WTC11 (cell line): ENCODE data around the gene RBM20. TPM values are rescaled to one million over a fixed set of nuclear protein-coding genes. Genes with fewer than 3 reads are reported as not detected.

Experiments used
- ATAC-seq: fragments of 200-7000 bp; cut with Tn5 transposase; 2 replicates; pipeline ENCODE4 v1.10.0; 2021; ENCODE audit warnings: mild to moderate bottlenecking, moderate library complexity
- CTCF ChIA-PET: fragments of 300-600 bp; sonication (Branson Sonifier 250); formaldehyde crosslinking; loops from one replicate; lab custom pipeline; 2021; ENCODE audit warnings: antibody characterized with exemption; lab: Charles Lee
- POLR2A ChIA-PET: fragments of 350-600 bp; sonication (Branson Sonifier 250); formaldehyde crosslinking; loops from one replicate; lab custom pipeline; 2021; ENCODE audit warnings: antibody characterized with exemption; lab: Charles Lee
- DNase-seq: peaks from one replicate; pipeline ENCODE4 v3.0.0; 2021; ENCODE audit warnings: low spot score
- H3K27ac Mint-ChIP-seq: 2 replicates; pipeline ENCODE4 v1.8.0; 2021; ENCODE audit warnings: mixed read lengths
- H3K27me3 Mint-ChIP-seq: 2 replicates; pipeline ENCODE4 v1.8.0; 2021; ENCODE audit warnings: low read depth, mild to moderate bottlenecking, moderate library complexity, mixed read lengths
- H3K36me3 Mint-ChIP-seq: 2 replicates; pipeline ENCODE4 v1.8.0; 2021; ENCODE audit warnings: mixed read lengths
- H3K4me1 Mint-ChIP-seq: 2 replicates; pipeline ENCODE4 v1.8.0; 2022; ENCODE audit warnings: mixed read lengths
- H3K4me3 Mint-ChIP-seq: 2 replicates; pipeline ENCODE4 v1.8.0; 2021; ENCODE audit warnings: mild to moderate bottlenecking, moderate library complexity, mixed read lengths
- H3K9me3 Mint-ChIP-seq: 2 replicates; pipeline ENCODE4 v1.8.0; 2021; ENCODE audit warnings: mixed read lengths
- CBFB ChIP-seq: sonication (generic); formaldehyde crosslinking; IDR thresholded peaks from 2 replicates; pipeline ENCODE4 v1.8.1; 2022; ENCODE audit warnings: mild to moderate bottlenecking, low read depth, missing genetic modification reagents
- JAZF1 ChIP-seq: fragments of 250-450 bp; sonication (Bioruptor Pico); IDR thresholded peaks from 2 replicates; pipeline ENCODE4 v1.9.0; 2021; ENCODE audit warnings: moderate library complexity, mild to moderate bottlenecking, inconsistent platforms
- NFE2L1 ChIP-seq: sonication (generic); formaldehyde crosslinking; IDR thresholded peaks from 2 replicates; pipeline ENCODE4 v1.8.1; 2023; ENCODE audit warnings: missing genetic modification reagents
- NR3C1 ChIP-seq: sonication (generic); formaldehyde crosslinking; conservative IDR thresholded peaks from 2 replicates; pipeline ENCODE4 v1.8.1; 2023; ENCODE audit warnings: low read depth, mild to moderate bottlenecking, missing genetic modification reagents
- SMAD3 ChIP-seq: sonication (generic); formaldehyde crosslinking; IDR thresholded peaks from 2 replicates; pipeline ENCODE4 v1.8.0; 2022; ENCODE audit warnings: missing genetic modification reagents, mild to moderate bottlenecking, borderline replicate concordance
- TP53 ChIP-seq: sonication (generic); formaldehyde crosslinking; IDR thresholded peaks from 2 replicates; pipeline ENCODE4 v1.8.1; 2023; ENCODE audit warnings: mild to moderate bottlenecking, missing genetic modification reagents
- ZNF138 ChIP-seq: sonication (generic); formaldehyde crosslinking; conservative IDR thresholded peaks from 2 replicates; pipeline ENCODE4 v1.8.1; 2022; ENCODE audit warnings: mild to moderate bottlenecking, moderate library complexity, missing genetic modification reagents
- total RNA-seq: library from RNA; stranded (reverse); gene quantifications from 3 replicates; pipeline ENCODE4 v1.2.3, GENCODE V29; 2021
- TF ChIP-seq, protein P1 (sequence below): sonication (generic); formaldehyde crosslinking; IDR thresholded peaks from 2 replicates; pipeline ENCODE4 v1.8.1; 2023; ENCODE audit warnings: mild to moderate bottlenecking, missing genetic modification reagents
- TF ChIP-seq, protein P2 (sequence below): sonication (generic); formaldehyde crosslinking; IDR thresholded peaks from 2 replicates; pipeline ENCODE4 v1.8.0; 2023; ENCODE audit warnings: missing genetic modification reagents
- TF ChIP-seq, protein P3 (sequence below): sonication (generic); formaldehyde crosslinking; IDR thresholded peaks from 2 replicates; pipeline ENCODE4 v1.8.1; 2022; ENCODE audit warnings: missing genetic modification reagents, borderline replicate concordance
- TF ChIP-seq, protein P4 (sequence below): sonication (generic); formaldehyde crosslinking; IDR thresholded peaks from 2 replicates; pipeline ENCODE4 v1.8.1; 2022; ENCODE audit warnings: mild to moderate bottlenecking, moderate library complexity, missing genetic modification reagents
- TF ChIP-seq, protein P5 (sequence below): fragments of 250-450 bp; sonication (Bioruptor Pico); IDR thresholded peaks from 2 replicates; pipeline ENCODE4 v1.9.0; 2021; ENCODE audit warnings: mild to moderate bottlenecking, borderline replicate concordance
- TF ChIP-seq, protein P6 (sequence below): fragments of 250-450 bp; sonication (Bioruptor Pico); IDR thresholded peaks from 2 replicates; pipeline ENCODE4 v1.9.0; 2021; ENCODE audit warnings: moderate library complexity, mild to moderate bottlenecking, inconsistent platforms, borderline replicate concordance

Gene RBM20
- total RNA-seq, 1 experiment from 2014 or later: 0.52 TPM

DNA sequence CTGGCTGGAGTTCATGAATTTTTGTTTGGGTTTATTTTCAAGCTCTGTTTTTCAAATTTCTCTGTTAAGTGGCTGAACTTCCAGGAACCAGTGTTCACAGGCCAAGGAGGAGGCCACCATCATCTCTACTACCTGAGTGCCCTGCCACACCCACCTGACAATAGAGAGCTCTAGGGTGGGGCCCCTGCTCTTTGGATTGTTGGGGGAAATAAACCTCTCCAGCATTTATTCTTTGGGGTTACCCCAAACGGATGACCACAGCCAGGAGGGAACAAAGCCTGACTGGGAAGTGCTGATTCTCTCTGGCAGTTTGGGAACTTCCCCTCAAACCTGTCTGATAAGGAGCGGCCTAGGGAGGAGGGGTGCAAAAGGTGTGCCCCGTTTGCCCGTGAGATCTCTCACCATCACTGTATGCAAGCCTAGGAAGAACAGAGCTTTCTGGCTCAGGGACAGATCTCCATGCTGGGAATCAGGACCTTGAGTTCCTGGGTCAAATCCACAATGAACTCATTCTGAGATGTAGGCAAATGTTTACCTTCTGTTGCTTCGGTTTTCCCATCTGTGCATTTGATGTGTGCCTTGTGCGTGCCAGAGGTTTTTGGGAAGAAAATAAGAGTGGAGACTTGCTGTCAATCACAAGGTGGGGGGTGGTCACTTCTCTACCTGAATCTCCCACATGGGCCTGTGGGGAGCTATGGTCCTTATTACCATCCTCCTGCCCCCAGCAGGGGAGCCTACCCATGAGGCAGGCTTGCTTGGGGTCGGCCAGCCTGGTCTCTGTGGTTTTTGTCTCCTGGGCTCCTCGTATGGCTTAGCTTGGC, 199.9 kb downstream of the RBM20 start (continued):
- TF ChIP-seq, protein P1, sequence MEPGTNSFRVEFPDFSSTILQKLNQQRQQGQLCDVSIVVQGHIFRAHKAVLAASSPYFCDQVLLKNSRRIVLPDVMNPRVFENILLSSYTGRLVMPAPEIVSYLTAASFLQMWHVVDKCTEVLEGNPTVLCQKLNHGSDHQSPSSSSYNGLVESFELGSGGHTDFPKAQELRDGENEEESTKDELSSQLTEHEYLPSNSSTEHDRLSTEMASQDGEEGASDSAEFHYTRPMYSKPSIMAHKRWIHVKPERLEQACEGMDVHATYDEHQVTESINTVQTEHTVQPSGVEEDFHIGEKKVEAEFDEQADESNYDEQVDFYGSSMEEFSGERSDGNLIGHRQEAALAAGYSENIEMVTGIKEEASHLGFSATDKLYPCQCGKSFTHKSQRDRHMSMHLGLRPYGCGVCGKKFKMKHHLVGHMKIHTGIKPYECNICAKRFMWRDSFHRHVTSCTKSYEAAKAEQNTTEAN (CRISPR knock-in tag): no peak
- TF ChIP-seq JAZF1 (CRISPR knock-in tag) (no peak), NR3C1 (CRISPR knock-in tag) (no peak), NFE2L1 (CRISPR knock-in tag) (no peak), SMAD3 (no peak), ZNF138 (no peak)
- TF ChIP-seq, protein P2, sequence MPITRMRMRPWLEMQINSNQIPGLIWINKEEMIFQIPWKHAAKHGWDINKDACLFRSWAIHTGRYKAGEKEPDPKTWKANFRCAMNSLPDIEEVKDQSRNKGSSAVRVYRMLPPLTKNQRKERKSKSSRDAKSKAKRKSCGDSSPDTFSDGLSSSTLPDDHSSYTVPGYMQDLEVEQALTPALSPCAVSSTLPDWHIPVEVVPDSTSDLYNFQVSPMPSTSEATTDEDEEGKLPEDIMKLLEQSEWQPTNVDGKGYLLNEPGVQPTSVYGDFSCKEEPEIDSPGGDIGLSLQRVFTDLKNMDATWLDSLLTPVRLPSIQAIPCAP (CRISPR knock-in tag): no peak
- TF ChIP-seq, protein P3, sequence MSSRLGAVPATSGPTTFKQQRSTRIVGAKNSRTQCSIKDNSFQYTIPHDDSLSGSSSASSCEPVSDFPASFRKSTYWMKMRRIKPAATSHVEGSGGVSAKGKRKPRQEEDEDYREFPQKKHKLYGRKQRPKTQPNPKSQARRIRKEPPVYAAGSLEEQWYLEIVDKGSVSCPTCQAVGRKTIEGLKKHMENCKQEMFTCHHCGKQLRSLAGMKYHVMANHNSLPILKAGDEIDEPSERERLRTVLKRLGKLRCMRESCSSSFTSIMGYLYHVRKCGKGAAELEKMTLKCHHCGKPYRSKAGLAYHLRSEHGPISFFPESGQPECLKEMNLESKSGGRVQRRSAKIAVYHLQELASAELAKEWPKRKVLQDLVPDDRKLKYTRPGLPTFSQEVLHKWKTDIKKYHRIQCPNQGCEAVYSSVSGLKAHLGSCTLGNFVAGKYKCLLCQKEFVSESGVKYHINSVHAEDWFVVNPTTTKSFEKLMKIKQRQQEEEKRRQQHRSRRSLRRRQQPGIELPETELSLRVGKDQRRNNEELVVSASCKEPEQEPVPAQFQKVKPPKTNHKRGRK: no peak

DNA sequence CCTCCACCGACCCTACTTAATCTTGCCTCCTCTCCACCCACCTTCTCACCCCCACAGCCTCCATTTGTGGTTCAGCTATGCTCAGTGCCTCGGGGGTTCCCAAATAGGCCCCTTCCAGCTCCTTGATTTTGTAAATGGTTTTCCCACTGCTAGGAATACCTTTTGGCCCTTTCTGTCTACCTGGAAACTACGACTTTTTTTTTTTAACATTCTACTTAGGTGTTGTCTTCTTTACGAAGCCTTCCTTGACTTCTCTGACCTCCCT, 200.4 kb downstream of the RBM20 start:
- Mint-ChIP-seq H3K4me3 (no peak overlapping the region), H3K4me1 (peaks cover 24% of the 10 kb centered on the region), H3K27ac (no peak overlapping the region), H3K36me3 (no peaks in the 10 kb centered on the region), H3K27me3 (no peaks in the 10 kb centered on the region), H3K9me3 (peaks cover 3% of the 10 kb centered on the region)
- ChIA-PET CTCF (no interaction called here), POLR2A (no interaction called here)
- TF ChIP-seq, protein P4, sequence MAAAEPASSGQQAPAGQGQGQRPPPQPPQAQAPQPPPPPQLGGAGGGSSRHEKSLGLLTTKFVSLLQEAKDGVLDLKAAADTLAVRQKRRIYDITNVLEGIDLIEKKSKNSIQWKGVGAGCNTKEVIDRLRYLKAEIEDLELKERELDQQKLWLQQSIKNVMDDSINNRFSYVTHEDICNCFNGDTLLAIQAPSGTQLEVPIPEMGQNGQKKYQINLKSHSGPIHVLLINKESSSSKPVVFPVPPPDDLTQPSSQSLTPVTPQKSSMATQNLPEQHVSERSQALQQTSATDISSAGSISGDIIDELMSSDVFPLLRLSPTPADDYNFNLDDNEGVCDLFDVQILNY (CRISPR knock-in tag): no peak
- TF ChIP-seq, protein P5, sequence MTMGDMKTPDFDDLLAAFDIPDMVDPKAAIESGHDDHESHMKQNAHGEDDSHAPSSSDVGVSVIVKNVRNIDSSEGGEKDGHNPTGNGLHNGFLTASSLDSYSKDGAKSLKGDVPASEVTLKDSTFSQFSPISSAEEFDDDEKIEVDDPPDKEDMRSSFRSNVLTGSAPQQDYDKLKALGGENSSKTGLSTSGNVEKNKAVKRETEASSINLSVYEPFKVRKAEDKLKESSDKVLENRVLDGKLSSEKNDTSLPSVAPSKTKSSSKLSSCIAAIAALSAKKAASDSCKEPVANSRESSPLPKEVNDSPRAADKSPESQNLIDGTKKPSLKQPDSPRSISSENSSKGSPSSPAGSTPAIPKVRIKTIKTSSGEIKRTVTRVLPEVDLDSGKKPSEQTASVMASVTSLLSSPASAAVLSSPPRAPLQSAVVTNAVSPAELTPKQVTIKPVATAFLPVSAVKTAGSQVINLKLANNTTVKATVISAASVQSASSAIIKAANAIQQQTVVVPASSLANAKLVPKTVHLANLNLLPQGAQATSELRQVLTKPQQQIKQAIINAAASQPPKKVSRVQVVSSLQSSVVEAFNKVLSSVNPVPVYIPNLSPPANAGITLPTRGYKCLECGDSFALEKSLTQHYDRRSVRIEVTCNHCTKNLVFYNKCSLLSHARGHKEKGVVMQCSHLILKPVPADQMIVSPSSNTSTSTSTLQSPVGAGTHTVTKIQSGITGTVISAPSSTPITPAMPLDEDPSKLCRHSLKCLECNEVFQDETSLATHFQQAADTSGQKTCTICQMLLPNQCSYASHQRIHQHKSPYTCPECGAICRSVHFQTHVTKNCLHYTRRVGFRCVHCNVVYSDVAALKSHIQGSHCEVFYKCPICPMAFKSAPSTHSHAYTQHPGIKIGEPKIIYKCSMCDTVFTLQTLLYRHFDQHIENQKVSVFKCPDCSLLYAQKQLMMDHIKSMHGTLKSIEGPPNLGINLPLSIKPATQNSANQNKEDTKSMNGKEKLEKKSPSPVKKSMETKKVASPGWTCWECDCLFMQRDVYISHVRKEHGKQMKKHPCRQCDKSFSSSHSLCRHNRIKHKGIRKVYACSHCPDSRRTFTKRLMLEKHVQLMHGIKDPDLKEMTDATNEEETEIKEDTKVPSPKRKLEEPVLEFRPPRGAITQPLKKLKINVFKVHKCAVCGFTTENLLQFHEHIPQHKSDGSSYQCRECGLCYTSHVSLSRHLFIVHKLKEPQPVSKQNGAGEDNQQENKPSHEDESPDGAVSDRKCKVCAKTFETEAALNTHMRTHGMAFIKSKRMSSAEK (CRISPR knock-in tag): no peak
- TF ChIP-seq, protein P6, sequence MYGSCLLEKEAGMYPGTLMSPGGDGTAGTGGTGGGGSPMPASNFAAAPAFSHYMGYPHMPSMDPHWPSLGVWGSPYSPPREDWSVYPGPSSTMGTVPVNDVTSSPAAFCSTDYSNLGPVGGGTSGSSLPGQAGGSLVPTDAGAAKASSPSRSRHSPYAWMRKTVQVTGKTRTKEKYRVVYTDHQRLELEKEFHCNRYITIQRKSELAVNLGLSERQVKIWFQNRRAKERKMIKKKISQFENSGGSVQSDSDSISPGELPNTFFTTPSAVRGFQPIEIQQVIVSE (CRISPR knock-in tag): no peak
- no peak for TF ChIP-seq CBFB (CRISPR knock-in tag)
- no peak for TF ChIP-seq TP53 (CRISPR knock-in tag)
- ATAC-seq (no peak), DNase-seq (no peak)
